GM19324 (cell line): ENCODE results near the gene DNAJC10.
"Not testable (repeated sequence)": the region's sequence is repeated elsewhere in the genome, so short reads cannot be mapped to it uniquely, and the experiment has no call there.

Experiments used
- ATAC-seq: cut with Tn5 transposase; IDR thresholded peaks from one replicate; pipeline ENCODE4 v1.9.1; 2021; ENCODE audit warnings: mild to moderate bottlenecking, moderate library complexity; ENCODE audit not compliant: unreplicated experiment, low FRiP score

Gene DNAJC10

DNA sequence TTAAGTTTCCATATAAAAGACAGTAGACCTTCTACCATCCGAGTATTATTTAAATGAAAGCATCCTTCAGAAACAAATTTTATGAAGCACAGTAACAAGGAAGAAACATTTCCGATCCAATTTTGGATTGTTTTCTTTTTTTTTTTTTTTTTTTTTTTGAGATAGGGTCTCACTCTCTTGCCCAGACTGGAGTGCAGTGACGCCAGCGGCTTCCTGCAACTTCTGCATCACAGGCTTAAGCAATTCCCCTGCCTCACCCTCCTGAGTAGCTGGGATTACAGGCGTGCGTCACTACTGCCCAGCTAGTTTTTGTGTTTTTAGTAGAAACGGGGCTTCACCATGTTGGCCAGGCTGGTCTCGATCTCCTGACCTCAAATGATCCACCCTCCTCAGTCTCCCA, 3.1 kb downstream of the DNAJC10 start:
- not testable (repeated sequence) for ATAC-seq

DNA sequence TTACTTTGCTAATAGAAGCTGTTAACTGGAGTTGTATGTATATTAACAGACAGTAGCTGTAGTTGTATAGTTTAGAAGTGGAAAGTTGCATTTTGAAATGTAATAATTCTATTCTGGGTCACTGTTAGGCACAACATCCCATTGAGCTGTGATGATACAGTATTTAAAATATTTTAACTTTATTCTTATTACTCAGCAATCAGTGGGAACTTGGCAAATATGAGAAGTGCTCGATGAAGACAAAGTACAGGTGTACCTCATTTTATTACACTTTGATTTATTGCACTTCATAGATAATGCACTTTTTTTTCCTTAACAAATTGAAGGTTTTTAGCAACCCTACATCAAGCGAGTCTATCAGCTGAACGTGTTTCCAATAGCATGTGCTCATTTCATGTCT, 8.6 kb downstream of the DNAJC10 start:
- no peak for ATAC-seq

DNA sequence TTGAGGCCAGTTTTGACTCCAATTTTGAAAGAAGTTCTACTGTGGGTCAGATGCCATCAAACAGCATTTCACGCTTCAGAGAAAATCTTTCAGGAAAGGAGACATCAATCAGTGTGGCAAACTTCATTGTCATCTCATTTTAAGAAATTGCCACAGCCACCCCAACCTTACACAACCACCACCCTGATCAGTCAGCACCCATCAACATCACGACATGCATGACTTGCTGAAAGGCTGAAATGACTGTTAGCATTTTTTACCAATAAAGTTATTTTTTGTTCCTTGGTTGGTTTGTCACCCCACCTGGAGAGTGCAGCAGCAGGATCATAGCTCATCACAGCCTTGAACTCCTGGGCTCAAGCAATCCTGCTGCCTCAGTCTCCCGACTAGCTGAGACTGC, 10.4 kb downstream of the DNAJC10 start:
- ATAC-seq: no peak

DNA sequence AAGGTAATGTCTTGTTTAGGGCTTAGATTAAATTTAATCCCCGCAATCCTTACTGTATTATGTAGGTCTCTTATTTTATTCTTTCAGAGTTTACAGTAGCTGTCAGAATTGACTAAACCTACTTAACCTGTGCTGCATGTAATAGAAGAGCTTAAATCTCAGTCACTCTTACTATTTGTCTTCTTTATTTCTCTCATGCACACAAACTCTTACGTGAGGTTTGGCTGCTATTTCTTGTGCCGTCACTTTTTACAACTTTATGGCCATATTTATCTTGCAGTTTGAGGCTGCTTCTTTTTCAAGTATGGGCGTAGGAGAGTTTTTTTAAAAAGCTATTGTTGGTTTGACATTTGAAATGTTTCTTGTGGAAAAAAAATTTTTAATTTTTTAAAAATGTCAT, 12.0 kb downstream of the DNAJC10 start:
- no peak for ATAC-seq

DNA sequence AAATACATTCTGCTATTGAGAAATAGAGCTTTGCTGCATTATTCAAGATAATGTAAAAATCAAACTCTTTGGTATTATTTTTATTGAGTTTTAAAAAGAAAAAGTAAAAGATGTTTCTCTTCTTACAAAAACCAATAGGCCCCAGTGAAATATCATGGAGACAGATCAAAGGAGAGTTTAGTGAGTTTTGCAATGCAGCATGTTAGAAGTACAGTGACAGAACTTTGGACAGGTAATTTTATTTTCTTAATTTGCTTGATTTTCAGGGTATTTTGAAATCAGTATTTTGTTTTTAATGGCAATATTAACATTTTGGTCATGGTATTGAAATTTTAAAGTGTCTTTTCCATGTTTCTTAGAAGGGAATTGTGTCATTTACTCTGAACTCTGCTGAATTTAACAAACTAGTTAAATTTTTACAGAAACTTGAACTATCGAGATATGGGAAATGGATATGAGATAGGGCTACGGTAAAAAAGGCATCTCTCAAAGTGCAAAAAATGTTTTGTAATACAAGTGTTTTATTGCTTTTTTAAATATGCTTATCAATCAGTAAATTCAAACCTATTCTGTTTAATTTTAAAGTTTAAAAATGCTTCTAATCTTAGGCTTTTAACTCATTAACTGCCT, 13.8 kb downstream of the DNAJC10 start:
- no peak for ATAC-seq

DNA sequence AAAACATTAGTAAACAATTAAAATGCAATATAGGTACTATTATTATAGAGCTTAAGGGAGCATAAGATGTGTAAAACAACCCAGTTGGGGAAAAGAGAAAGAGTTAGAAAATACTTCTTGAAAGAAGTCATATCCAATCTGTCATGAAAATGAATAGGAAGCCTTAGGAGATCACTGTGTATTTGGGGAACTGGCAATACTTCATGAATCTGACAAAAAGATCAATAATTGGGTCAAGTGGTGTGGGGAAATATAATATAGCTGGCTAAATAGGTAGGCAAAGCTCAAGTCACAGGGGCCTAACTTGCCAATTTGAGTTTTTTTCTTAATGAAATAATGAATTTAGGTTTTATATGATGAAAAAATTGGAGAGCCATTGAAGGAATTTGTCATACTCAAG, 14.4 kb downstream of the DNAJC10 start:
- no peak for ATAC-seq

DNA sequence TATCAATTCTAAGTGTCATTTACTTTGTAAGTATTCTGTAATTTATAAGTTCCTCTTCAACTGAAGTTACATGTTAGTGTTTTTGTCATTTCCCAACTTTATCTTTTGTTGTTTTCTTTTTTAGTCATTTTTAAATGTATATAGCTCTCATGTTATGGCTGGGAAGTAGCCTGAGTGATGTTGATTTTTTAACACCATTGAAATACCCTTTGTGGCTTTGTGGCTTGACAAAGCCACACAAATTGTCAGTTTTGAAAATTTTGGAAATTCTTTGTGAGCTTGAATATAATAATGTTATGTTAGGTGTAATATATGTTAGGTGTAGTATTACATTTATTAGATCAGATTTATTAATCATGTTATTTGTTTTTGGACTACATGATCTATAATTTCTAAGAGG, 16.7 kb downstream of the DNAJC10 start:
- ATAC-seq: no peak

DNA sequence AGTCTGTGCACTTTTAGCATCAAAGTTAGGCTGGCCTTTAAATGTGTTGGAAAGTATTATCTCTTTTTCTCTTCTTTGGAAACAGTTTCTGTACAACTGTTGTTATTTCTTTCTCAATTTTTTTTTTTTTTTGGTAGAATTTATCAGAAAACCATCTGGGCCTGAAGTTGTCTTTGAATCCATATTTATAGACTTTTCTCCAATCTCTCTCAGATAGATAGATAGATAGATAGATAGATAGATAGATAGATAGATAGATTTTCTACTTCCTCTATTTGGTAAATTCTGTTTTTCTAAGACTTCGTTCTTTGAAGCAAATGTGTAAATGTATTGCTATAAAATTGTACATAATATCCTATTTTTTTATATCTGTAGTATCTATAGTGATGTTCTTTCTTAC, 17.5 kb downstream of the DNAJC10 start:
- no peak for ATAC-seq

DNA sequence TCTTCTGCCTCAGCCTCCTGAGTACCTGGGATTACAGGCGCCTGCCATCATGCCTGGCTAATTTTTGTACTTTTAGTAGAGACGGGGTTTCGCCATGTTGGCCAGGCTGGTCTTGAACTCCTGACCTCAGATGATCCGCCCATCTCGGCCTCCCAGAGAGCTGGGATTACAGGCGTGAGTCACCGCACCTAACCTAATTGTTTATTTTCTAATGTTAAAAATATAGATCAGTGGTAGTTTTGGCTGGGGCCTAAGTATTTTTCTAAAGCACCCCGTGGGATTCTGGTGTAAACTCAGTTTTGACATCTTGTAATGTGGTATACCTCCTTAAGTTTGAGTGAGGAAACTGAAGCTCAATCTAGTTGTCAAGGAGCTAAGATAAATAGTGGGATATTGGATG, 20.8 kb downstream of the DNAJC10 start:
- ATAC-seq: not testable (repeated sequence)

DNA sequence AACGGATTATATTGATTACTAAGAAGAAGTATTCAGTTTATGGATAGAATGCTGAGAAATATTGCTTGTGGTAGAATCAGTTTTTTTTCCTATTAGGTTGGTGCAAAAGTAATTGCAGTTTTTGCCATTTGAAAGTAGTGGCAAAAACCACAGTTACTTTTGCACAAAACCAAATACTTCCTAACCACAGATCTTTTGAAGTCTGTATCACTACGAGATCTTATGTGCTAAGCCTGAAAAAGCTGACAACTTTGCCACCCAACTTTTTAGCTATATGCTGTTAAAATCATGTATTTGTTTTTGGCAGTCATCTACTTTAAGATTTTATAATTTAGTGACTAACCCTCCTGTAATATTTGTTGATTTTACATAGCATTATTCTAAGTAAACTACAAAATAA, 24.6 kb downstream of the DNAJC10 start:
- ATAC-seq: no peak

DNA sequence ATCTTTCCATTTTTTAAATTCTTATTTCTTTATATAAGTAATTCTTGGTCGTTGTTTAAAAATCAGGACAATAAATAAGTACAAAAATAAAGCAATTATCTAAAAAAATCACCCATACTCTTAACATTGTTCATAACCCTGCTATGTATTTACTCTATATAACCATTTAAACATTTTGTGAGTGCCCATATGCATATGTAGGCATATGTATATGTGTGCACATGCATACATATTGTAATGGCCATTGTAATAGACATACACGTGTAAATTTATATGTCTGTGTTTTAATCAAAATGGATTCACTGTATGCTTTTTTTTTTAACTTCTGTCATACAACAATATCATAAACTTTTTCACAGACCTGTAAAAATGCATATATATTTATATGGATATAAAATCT, 25.6 kb downstream of the DNAJC10 start:
- ATAC-seq: no peak

DNA sequence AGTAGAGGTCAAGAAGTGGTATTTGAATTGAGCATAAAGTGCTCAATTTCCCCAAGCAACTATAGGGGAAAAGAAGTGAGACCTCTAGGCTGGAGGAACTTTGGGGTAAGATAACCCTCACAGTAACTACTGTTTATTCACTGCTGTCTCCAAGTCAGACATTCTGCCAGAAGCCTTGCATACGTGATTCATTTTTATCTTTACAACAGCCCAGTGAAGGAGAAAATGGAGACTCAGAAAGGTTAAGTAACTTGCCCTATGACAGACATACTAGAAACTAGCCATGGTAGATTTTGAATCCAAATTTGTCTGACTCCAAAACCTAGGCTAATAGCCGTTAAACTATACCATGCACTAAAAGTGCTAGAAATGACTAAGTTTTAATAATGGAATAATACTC, 28.4 kb downstream of the DNAJC10 start:
- no peak for ATAC-seq

DNA sequence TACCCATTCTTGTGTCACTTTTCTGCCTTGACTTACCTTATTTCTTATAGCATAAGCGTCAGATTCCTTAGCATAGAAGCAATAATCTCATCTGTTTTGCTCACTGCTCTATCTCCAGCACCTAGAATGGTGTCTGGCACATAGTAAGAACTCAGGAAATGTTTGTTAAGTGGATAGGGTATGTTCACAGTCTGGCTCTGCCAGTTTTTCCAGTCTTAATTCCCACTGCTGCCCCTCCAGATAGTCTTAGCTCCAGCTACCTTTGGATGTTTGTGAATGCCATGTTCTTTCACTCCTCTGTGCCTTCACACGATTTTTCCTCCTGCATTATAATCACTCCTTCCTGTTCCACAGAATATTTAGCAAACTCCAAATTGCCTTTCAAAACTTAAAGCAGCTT, 29.0 kb downstream of the DNAJC10 start:
- no peak for ATAC-seq

DNA sequence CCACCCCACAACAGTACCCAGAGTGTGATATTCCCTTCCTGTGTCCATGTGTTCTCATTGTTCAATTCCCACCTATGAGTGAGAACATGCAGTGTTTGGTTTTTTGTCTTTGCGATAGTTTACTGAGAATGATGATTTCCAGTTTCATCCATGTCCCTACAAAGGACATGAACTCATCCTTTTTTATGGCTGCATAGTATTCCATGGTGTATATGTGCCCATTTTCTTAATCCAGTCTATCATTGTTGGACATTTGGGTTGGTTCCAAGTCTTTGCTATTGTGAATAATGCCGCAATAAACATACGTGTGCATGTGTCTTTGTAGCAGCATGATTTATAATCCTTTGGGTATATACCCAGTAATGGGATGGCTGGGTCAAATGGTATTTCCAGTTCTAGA, 29.8 kb downstream of the DNAJC10 start:
- not testable (repeated sequence) for ATAC-seq

DNA sequence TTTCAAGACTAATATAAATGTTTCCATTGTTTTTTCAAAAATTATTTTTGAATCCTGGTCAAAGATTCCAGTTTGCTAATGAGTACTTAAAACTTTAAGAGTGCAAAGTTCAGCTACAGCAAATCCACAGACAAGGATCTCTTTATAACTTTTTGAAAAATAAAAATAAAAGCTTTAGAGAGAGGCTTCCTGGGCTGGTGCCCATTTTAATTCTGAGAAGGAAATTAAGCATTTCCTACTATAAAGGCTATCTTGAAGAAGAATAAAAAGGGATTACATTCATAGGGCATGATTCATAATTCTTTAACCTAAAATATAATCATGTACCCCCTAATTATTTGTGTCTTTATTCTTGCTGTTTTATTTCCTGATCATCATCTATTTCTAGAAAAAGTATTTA, 38.2 kb downstream of the DNAJC10 start:
- ATAC-seq: no peak

DNA sequence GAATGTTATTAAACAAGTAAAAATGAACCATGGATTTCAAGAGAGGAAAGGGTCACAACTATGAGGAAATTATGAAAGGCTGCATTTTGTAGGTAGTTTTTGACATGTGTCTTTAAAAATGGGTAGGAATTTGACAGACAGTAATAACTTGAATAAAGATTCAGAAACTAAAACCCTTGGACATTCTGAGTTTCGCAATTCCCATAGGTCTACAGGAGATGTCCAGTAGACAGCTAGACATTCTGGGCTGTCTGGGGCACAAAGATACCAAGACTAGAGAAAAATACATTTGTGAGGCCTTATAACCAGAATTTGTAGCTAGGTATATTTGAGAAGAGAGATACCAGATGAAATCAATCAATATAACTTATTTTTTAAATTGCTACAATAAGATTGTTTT, 42.3 kb downstream of the DNAJC10 start:
- ATAC-seq: no peak

DNA sequence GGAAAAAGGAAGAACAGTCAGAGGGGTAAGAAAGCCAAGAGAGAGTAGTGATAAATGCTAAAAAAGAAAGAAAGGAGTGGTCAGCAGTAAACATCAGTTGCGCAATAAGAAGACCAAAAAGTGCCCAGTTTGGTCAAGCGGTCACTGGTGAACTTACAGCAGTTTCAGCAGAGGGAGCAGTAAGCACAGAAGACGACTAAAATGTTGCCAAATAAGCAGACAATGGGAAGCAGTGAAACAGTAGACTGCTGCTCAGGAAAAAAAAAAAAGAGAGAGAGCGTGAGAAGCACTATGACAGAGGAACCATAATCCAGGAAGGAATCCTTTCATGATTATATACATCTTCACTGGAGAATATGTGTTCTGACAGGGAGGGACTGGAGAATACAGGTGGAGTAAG, 45.8 kb downstream of the DNAJC10 start:
- ATAC-seq: no peak

DNA sequence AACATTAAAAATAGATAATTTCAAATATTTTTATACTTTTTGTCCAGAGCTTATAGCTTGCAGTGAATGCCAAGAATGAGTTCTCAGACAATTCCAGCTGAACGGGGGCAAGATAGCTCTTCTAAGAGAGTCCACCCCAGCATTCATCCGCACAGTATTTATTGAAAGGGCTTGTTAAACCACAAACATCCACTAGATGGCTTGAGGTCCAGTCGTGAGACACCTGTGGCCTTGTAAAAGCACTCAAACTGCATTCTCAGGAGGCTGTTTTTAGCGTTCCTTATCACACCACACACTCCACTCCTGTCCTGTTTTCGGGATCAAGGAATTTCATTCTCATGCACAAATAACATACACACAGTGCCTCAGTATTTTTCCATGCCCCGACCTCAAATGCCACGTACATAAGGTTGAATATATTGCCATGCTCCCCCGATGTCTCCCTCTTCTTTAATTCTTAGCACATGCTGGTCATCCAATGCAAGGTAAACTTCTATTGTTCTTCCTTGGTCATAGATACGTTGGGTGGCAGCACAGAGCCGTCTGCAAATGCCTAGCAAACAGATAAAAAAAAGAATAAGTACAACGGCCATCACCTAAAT, 47.4 kb downstream of the DNAJC10 start:
- ATAC-seq: no peak

DNA sequence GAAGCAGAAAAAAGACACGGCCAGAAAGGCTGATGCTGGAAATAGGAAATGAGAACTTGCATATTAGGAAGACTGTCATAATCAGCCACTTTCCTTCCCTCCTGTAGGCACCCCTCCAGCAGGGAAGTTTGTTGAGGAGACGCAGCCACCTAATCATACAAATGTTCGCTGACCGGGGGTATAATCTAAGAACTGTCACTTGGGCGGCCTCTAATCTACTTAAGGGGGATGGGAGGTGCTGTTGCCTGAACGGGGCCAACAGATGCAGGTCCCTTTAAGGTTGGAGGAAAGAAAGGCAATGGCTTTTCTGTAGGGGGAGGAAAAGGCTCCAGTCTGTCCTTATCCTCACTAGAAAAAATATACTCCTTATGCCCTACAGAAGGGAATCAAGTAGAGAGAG, 50.6 kb downstream of the DNAJC10 start:
- ATAC-seq: no peak

DNA sequence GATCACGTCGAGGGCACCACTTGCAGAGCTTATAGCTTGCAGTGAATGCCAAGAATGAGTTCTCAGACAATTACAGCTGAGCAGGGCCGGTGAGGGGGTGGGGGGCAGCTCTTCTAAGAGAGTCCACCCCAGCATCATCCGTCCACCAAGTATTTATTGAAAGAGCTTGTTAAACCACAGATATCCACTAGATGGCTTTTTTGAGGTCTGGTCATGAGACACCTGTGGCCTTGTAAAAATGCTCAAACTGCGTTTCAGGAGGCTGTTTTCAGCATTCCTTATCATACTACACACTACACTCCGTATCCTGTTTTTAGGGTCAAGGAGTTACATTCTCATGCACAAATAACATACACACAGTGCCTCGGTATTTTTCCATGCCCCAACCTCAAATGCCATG, 51.5 kb downstream of the DNAJC10 start:
- ATAC-seq: no peak

DNA sequence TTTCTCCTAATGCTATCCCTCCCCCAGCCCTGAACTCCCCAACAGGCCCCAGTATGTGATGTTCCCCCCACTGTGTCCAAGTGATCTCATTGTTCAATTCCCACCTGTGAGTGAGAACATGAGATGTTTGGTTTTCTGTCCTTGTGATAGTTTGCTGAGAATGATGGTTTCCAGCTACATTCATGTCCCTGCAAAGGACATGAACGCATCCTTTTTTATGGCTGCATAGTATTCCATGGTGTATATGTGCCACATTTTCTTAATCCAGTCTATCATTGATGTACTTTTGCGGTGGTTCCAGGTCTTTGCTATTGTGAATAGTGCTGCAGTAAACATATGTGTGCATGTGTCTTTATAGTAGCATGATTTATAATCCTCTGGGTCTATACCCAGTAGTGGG, 52.9 kb downstream of the DNAJC10 start:
- not testable (repeated sequence) for ATAC-seq

DNA sequence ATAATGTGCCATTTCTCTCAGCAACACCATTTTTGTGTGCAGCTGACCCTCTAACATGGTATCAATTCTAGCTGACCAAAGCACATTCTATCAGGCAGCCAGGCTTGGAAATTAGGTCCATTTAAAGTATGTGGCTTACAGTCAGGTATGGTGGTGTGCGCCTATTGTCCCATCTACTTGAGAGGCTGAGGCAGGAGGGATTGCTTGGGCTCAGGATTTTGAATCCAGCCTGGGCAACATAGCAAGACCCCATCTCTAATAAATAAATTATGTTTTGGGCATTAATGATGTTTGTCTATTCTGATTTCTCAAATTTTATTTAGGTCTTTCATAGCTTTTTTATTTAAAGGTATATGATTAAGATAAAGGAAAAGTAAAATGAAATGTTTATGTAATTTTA, 63.3 kb downstream of the DNAJC10 start:
- ATAC-seq: no peak

DNA sequence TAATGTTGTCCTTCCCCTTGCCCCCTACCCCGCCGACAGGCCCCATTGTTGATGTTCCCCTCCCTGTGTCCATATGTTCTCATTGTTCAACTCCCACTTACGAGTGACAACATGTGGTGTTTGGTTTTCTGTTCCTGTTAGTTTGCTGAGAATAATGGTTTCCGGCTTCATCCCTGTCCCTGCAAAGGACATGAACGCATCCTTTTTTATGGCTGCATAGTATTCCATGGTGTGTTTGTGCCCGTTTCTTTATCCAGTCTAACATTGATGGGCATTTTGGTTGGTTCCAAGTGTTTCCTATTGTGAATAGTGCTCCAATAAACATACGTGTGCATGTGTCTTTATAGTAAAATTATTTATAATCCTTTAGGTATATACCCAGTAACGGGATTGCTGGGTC, 65.0 kb downstream of the DNAJC10 start:
- not testable (repeated sequence) for ATAC-seq
